Esophagus (tissue), 2 donors: ENCODE measurements around the gene MAP2K3. TPM values are rescaled to one million over a fixed set of nuclear protein-coding genes. Genes with fewer than 3 reads are reported as not detected.

ENCODE experiments used
- H3K27ac ChIP-seq, 2 donors: one replicate each; pipeline ENCODE4 v1.5.1; 2013; ENCODE audit warnings: low read depth in 2 of 2, mild to moderate bottlenecking in 2 of 2, inconsistent platforms in 1 of 2, low read length in 1 of 2, moderate library complexity in 1 of 2
- H3K27me3 ChIP-seq, 2 donors: one replicate each; pipeline ENCODE4 v1.6.1; 2013; ENCODE audit warnings: low read length in 2 of 2, control low read depth in 1 of 2, mild to moderate bottlenecking in 1 of 2; ENCODE audit not compliant: insufficient read depth in 2 of 2, control insufficient read depth in 1 of 2
- H3K36me3 ChIP-seq, 2 donors: one replicate each; pipeline ENCODE4 v1.6.1; 2013; ENCODE audit warnings: low read length in 1 of 2; ENCODE audit not compliant: control insufficient read depth in 2 of 2, insufficient read depth in 2 of 2
- H3K4me1 ChIP-seq, 2 donors: one replicate each; pipeline ENCODE4 v1.6.1; 2013; ENCODE audit warnings: low read length in 1 of 2; ENCODE audit not compliant: control insufficient read depth in 2 of 2, insufficient read depth in 2 of 2
- H3K4me3 ChIP-seq, 2 donors: one replicate each; pipeline ENCODE4 v1.5.1; 2013; ENCODE audit warnings: low read length in 2 of 2, mild to moderate bottlenecking in 2 of 2, low read depth in 1 of 2, moderate library complexity in 1 of 2
- H3K9me3 ChIP-seq, 2 donors: one replicate each; pipeline ENCODE4 v1.6.1; 2013; ENCODE audit warnings: mild to moderate bottlenecking in 2 of 2, low read depth in 1 of 2, low read length in 1 of 2, moderate library complexity in 1 of 2; ENCODE audit not compliant: control insufficient read depth in 2 of 2, insufficient read depth in 1 of 2
- WGBS, 2 donors: extraction: QIAGEN DNeasy Blood & Tissue Kit; methylation state at CpG; one replicate each; pipeline ENCODE4 v1.1.7; 2013; 5-methylcytosine and 5-hydroxymethylcytosine counted together
- polyA plus RNA-seq, 2 donors: library from polyadenylated mRNA; stranded (reverse); fragments of 200-250 nt; gene quantifications; one replicate each; pipeline ENCODE4 v1.2.3, GENCODE V29; 2013
- donor health status: healthy with polysubstance abuse.
- donor health status: Bipolar disorder and iron deficiency.

MAP2K3 gene
- 10 to 100 TPM; 35.5 to 39.8 TPM for polyA plus RNA-seq

DNA sequence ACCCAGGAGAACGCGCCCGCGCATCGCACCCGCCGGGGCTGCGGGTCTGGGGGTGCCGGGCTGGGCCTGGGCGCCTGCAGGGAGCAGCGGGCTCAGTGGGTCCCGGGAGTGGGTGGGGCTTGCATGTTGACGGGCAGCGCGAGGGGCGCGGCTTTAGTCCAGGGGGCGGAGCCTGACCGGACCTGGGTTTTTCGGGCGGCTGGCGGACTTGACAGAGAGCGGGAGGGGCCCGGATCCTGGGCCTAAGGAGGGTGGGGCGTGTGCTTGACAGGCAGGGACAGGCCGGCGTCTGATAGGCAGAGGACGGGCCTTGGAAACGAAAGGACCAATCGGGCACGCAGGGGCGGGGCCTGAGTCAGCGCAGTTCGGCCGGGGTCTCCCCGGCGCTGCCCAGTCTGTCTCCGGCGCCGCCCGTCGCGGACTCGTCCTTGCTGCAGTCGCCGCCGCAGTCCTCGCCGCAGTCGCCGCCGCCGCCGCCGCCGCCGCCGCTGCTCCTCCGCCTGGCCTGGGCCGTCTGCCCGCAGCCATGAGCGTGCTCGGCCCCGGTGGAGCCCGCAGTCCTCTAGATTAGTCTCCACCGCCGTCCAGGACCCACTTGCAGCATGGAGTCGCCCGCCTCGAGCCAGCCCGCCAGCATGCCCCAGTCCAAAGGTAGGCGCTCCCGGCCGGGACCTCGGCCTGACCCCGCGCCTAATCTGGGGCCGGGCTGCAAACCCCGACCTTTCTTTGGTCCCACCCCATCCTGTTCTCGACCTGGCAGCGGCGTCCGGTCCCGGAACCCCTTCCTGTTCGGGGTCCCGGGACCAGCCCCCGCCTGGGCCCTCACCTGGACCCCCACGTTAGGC, at the start of gene MAP2K3:
Gene MAP2K3 (plus strand): TSS at position 393 of the 845 bp plus-strand sequence. CDS start 210 bp downstream, at position 603.
- Histone ChIP-seq H3K4me3 (peak within 1 kb of the TSS; percentile 63 to 92), H3K27me3 (no peaks in the 10 kb centered on the region), H3K4me1 (peaks cover 6 to 34% of the 10 kb centered on the region in 2 donors), H3K27ac (peak within 1 kb of the TSS; percentile 97 to 99), H3K36me3 (peaks cover 0 to 2% of the 10 kb centered on the region in 2 donors), H3K9me3 (no peaks in the 10 kb centered on the region)
- 0 to 1% methylated on average over 60 to 88 of the region's 88 CpGs for WGBS, 2 donors

GRCh38 chr17:21235921-21236320, 48.6 kb upstream of the MAP2K3 start:
- no peaks in the 10 kb centered on the region for H3K4me1 ChIP-seq
- 72 to 88% methylated on average over 1 of the region's 1 CpG for WGBS, 2 donors
- H3K27ac ChIP-seq, result no peak overlapping the region
- H3K4me3 ChIP-seq, result no peak overlapping the region
- H3K9me3 ChIP-seq, result no peaks in the 10 kb centered on the region
- H3K27me3 ChIP-seq, result no peaks in the 10 kb centered on the region
- no peaks in the 10 kb centered on the region for H3K36me3 ChIP-seq

DNA sequence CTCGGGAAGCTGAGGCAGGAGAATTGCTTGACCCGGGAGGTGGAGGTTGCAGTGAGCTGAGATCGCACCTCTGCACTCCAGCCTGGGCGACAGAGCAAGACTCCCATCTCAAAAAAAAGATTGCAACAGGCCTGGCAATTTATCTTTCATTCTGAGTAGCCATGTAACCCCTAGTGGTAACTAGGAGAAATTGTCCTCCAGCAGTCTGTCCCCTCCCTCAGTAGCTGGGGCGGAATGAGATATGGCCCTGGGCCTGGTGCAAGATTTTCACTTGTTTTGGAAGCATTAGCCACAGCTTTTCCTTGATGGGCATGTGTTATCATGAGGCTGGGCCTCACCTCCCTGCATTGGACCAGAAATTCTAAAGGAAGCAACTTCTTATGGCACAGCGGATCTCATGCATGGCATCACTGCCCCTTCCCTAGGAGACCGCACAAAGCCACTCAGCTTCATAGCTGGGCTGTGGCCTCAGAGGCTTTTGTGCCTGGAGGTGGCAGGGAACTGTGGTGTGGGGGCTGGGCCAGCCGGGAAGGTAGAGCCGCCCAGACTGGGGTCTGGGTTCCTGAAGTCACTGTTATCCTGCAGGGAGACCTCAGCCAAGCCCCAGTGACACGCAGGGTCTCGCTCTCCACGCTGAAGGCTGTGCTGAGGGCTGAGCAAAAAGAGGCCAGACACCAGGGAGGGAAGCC, 44.7 kb upstream of the MAP2K3 start:
- WGBS, 2 donors, result 79 to 81% methylated on average over 12 of the region's 12 CpGs
- no peak overlapping the region for H3K4me3 ChIP-seq

DNA sequence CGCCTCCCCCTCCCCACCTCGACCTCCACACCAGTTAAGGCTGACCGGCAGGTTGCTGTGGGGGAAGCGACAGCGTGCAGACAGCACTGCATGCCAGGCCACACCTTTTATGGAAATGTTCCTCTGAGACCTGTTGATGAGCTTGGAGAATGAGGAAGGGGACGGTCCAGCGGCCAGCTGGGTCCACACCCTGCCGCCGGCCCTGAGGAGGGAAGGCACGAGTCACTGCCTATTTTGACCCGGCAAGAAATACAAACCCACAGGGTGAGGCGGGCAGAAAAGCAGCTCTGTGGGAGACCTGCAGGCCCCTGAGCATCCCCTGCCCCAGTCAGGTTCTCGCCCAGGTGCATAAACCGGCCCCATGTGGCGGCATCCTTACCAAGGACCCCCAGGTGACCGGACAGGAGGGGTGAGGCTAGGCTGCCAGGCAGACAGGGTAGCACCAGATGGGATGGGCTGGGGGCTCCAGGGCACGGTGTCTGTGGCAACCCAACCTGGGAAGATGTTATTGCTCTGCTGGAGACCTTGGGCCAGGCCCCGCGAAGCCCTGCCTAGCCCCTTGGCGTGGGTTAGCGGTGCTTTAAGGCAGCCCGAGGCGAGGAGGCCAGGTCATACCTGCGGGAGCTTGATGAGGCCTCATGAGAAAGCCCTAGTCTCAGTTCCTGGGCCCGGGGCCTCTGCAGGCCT, 44.0 kb upstream of the MAP2K3 start:
- Histone ChIP-seq H3K4me3 (no peak overlapping the region), H3K9me3 (no peaks in the 10 kb centered on the region), H3K4me1 (no peaks in the 10 kb centered on the region), H3K27me3 (no peaks in the 10 kb centered on the region), H3K27ac (no peak overlapping the region), H3K36me3 (peaks cover 0 to 2% of the 10 kb centered on the region in 2 donors)
- 71 to 76% methylated on average over 25 of the region's 25 CpGs for WGBS, 2 donors

More for the DNA sequence above, 44.7 kb upstream of the MAP2K3 start:
- Histone ChIP-seq H3K27me3 (no peaks in the 10 kb centered on the region), H3K27ac (no peak overlapping the region), H3K9me3 (no peaks in the 10 kb centered on the region), H3K4me1 (no peaks in the 10 kb centered on the region), H3K36me3 (peaks cover 0 to 2% of the 10 kb centered on the region in 2 donors)

GRCh38 chr17:21241564-21241963, 42.9 kb upstream of the MAP2K3 start:
- 83 to 91% methylated on average over 11 of the region's 11 CpGs for WGBS, 2 donors
- Histone ChIP-seq H3K9me3 (no peaks in the 10 kb centered on the region), H3K27ac (no peak overlapping the region), H3K4me3 (no peak overlapping the region), H3K27me3 (no peaks in the 10 kb centered on the region), H3K4me1 (no peaks in the 10 kb centered on the region), H3K36me3 (peaks cover 0 to 2% of the 10 kb centered on the region in 2 donors)

DNA sequence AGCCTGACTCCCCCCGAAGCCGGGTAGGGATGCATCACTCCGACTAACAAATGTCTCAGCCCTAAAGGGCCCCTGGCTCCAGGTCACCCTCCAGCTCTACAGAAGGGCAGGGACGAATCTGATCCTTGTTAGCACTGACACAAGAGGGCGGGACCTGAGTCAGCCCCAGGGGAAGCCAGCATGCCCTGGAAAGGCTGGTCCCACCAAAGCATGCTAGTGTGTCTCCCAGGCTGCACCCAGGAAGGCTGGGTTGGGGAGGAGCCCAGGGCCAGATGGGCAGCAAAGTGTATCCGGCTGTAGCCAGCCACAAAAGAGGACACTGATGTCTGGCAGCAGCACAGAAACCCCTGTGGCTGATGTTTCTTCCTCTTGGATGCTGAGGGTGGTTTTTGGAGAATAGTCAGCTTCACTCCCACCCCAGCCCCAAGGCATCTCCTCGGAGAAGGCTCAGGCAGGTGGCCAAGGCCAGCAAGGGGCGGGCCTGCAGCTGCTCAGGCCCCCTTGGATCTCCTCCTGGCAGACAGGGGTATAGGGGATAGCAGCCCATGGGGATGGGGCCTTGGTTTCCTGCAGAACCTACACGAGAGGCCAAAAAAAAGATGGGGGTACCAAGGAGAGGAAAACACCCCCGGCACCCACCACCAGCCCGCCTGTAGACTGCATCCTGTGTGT, 42.3 kb upstream of the MAP2K3 start:
- Histone ChIP-seq H3K4me3 (no peak overlapping the region), H3K27me3 (no peaks in the 10 kb centered on the region), H3K27ac (no peak overlapping the region), H3K9me3 (no peaks in the 10 kb centered on the region), H3K36me3 (peaks cover 0 to 2% of the 10 kb centered on the region in 2 donors), H3K4me1 (no peaks in the 10 kb centered on the region)
- WGBS, 2 donors, result 49 to 54% methylated on average over 11 of the region's 11 CpGs

- H3K36me3 ChIP-seq, result peaks cover 0 to 3% of the 10 kb centered on the region in 2 donors
- H3K4me3 ChIP-seq, result no peak overlapping the region
- WGBS, 2 donors, result 86 to 87% methylated on average over 26 of the region's 26 CpGs
- no peaks in the 10 kb centered on the region for H3K4me1 ChIP-seq
- H3K27me3 ChIP-seq, result no peaks in the 10 kb centered on the region
- no peaks in the 10 kb centered on the region for H3K9me3 ChIP-seq
- H3K27ac ChIP-seq, result no peak overlapping the region
These were observed 41.6 kb upstream of the MAP2K3 start for GRCh38 chr17:21242780-21243515.

DNA sequence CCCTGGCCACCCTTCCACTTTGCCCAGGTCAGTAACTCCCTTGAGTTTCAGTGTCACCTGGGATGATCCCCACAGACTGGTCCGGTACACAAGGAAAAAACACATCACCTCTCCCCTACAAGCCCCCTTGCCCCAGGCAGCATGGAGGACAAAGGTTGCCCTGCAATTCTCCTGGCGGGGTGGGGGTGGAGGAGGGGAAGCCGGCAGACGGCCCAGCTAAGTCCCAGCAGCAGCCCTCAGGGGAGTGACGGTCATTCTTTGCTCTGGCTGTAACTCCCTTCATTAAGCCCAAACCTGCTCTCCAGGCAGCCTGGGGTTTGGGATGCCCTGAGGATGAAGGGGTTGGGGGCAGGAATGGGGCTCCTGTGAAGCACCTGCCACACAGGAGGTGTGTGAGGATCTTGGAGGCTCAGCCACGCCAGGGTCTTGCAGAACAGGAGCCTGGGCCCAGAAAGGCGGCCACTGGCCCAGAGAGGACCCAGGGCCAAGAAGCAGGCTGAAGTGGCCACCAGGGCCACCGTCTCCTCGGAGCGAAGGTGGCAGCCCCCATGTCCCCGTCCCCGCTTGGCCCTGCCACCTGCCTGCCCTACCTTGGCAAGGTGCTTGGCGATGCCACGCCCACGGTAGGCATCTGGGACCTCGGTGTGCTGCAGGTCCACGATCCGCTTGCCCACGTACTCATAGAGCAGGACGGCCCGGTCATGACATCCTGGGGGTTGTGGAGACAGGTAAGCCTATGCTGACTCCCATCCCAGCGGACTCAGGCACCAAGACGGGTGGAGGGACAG, 40.8 kb upstream of the MAP2K3 start:
- Histone ChIP-seq H3K4me1 (no peaks in the 10 kb centered on the region), H3K4me3 (no peak overlapping the region), H3K9me3 (no peaks in the 10 kb centered on the region), H3K27me3 (no peaks in the 10 kb centered on the region), H3K27ac (no peak overlapping the region), H3K36me3 (peaks cover 0 to 3% of the 10 kb centered on the region in 2 donors)
- 73 to 74% methylated on average over 23 of the region's 23 CpGs for WGBS, 2 donors
